Choroid plexus epithelial cell (primary cell): ENCODE data around the gene KRTAP12-3.

Experiments
- DNase-seq: peaks from one replicate; pipeline ENCODE4 v3.0.0-alpha.2; 2010; ENCODE audit warnings: low read depth
- H3K4me3 ChIP-seq: 2 replicates; pipeline ENCODE4 v1.5.1; 2011; ENCODE audit warnings: low read depth, mild to moderate bottlenecking, control low read depth, low read length, moderate library complexity
- CTCF ChIP-seq: conservative IDR thresholded peaks from 2 replicates; pipeline ENCODE4 v1.5.1; 2011; ENCODE audit warnings: low read depth, mild to moderate bottlenecking, control low read depth, inconsistent platforms, low read length, moderate library complexity

KRTAP12-3 gene

GRCh38 chr21:44649521-44650100, 8.1 kb upstream of the KRTAP12-3 start:
- no peak for TF ChIP-seq CTCF
- DNase-seq, result no peak
- no peak overlapping the region for H3K4me3 ChIP-seq

- no peak for DNase-seq
- no peak overlapping the region for H3K4me3 ChIP-seq
- TF ChIP-seq CTCF, result no peak
Measured at GRCh38 chr21:44650265-44650972, 7.3 kb upstream of the KRTAP12-3 start.

- TF ChIP-seq CTCF, result no peak
- no peak overlapping the region for H3K4me3 ChIP-seq
Measured at GRCh38 chr21:44650973-44651675, 6.6 kb upstream of the KRTAP12-3 start.

GRCh38 chr21:44653123-44653522, 4.6 kb upstream of the KRTAP12-3 start:
- DNase-seq, result no peak
- no peak for TF ChIP-seq CTCF
- H3K4me3 ChIP-seq, result no peak overlapping the region

More at GRCh38 chr21:44650973-44651675, 6.6 kb upstream of the KRTAP12-3 start:
- DNase-seq, result no peak

GRCh38 chr21:44653656-44654575, 3.8 kb upstream of the KRTAP12-3 start:
- no peak for DNase-seq
- H3K4me3 ChIP-seq, result no peak overlapping the region
- no peak for TF ChIP-seq CTCF

- TF ChIP-seq CTCF, result no peak
- DNase-seq, result no peak
Measured at GRCh38 chr21:44654576-44655175, 3.1 kb upstream of the KRTAP12-3 start, which contains the start of gene KRTAP12-4. TSS of gene KRTAP12-4 (minus strand) at chr21:44654659. CDS start at chr21:44654614, 45 bp downstream.

More at GRCh38 chr21:44654576-44655175, 3.1 kb upstream of the KRTAP12-3 start, which contains the start of gene KRTAP12-4:
- H3K4me3 ChIP-seq, result no peak within 1 kb of the TSS
